Fibroblast of skin of scalp (primary cell): ENCODE data around the gene CENPX.
A peak's percentile ranks its signal among the peaks of the same experiment; 100 is the strongest.

Experiments used
- DNase-seq: peaks from one replicate; pipeline ENCODE4 v3.0.0-alpha.2; 2013

The CENPX gene

DNA sequence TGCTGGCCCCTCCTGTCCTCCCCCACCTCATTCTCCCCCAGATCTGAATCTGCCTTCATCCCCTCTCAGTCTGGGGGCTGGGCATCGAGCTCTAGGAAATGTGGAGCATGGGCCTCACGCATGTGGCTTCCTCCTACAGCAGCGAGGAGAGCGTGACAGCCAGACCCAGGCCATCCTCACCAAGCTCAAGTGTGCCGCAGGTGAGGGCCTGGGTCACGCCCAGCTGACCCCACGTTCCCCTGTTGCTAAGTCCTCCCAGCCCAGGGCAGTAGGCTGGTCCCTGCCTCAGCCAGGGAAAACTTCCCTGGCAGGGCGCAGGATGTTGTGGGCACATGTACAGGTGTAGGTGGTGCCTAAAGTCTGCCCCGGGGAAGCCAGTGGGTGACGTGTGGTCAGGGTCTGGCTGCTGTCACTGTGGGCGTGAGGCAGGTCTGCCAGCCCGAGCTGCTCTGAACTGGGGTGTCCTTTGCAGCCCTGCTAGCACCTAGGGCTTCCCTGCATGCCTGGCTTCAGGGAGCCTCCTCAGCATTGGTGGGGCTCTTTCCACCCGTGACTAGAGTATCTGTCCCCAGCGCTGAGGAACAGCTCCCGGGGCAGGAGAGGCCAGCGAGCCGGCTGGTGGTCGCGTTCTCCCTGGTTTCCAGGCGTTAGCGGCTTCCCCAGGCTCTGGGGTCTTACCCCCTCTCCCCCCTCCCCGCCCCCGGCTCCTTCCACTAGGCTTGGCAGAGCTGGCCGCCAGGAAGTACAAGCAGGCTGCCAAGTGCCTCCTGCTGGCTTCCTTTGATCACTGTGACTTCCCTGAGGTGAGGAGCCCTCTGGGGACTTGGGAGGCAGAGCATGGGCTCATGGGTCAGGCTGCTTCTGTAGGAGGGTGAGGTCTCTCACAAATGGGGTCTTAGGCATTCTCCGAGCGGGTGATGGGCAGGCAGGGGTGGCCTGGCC, 32.6 kb upstream of the CENPX start:
- no peak for DNase-seq

DNA sequence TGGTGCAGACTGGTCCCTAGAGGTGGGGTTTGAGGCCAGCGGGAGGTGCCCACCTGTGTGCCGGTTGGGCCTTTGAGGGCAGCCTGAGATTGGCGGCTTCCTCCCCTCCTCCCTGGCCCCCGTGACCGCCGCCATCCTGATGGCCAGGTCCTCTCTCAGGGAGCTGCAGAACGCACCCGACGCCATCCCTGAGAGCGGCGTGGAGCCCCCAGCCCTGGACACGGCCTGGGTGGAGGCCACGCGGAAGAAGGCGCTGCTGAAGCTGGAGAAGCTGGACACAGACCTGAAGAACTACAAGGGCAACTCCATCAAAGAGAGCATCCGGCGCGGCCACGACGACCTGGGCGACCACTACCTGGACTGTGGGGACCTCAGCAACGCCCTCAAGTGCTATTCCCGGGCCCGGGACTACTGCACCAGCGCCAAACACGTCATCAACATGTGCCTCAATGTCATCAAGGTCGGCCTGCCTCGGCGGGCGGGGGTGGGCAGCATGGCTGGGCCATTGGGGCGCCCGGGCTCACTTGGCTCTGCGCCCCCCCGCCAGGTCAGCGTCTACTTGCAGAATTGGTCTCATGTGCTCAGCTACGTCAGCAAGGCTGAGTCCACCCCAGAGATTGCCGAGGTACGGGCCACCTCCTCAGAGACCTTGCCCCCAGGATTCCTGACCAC, 31.8 kb upstream of the CENPX start:
- no peak for DNase-seq

DNA sequence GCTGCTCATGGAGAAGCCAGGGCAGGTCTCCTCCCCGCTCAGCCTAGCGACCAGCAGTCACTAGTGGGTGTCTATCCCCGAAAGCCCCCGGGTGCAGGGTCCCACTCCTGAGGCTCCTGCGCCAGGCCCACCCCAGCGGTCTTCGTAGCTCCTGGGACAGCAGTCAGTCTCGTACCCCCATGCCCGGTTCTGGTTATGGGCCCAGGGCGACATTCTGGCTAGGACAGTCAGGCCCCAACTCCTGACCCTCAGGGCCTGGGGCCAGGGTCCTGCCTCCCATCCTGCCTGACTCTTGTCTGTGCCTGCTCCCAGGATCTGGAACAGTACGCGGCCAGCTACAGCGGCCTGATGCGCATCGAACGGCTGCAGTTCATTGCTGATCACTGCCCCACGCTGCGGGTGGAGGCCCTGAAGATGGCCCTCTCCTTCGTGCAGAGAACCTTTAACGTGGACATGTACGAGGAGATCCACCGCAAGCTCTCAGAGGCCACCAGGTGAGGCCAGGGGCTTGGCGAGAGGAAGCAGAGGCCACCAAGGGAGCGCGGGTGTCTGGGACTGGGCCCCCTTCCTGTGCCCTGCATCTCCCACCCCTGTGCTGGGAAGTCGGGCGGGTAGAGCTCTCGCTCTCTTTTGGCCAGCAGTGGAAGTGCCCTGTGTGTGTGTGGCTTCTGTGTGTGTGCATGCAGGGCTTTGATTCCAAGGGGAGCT, 31.0 kb upstream of the CENPX start:
- DNase-seq = no peak

DNA sequence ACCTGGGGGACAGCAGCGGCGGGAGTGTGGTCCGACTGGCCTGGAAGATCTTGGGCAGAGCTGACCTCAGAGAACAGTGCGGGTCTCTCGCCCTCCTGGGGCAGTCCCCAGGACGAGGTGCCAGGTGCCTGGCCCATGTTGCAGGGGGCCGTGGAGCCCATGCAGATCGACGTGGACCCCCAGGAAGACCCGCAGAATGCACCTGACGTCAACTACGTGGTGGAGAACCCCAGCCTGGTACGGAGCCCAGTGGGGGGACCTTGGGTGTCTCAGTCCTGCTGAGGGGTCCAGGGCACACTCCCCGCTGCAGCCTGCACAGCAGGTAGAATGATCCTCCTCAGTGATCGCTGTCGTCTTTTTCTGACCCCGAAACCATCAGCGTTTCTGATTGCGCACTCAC, 30.5 kb upstream of the CENPX start:
- no peak for DNase-seq

DNA sequence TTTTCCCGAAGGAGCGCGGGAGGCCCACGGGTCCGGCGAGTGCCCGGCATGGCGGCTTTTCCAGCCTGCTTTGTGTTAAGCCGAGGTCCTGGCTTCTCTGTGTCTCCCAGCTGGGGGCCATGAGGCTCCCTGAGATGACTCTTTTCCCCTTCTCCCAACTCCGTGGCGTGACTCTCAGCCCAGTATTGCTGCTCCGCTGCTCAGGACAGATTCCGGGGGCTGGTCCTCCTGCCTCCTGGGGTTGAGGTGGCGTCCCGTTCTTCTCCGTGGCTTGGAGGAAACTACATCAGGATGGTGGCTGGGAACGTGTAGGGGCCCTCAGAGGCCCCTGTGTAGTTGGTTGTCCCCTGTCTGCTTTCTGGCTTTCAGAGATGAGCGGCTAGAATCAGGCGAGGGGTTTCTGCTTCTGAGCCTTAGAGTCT, 30.0 kb upstream of the CENPX start:
- no peak for DNase-seq

DNA sequence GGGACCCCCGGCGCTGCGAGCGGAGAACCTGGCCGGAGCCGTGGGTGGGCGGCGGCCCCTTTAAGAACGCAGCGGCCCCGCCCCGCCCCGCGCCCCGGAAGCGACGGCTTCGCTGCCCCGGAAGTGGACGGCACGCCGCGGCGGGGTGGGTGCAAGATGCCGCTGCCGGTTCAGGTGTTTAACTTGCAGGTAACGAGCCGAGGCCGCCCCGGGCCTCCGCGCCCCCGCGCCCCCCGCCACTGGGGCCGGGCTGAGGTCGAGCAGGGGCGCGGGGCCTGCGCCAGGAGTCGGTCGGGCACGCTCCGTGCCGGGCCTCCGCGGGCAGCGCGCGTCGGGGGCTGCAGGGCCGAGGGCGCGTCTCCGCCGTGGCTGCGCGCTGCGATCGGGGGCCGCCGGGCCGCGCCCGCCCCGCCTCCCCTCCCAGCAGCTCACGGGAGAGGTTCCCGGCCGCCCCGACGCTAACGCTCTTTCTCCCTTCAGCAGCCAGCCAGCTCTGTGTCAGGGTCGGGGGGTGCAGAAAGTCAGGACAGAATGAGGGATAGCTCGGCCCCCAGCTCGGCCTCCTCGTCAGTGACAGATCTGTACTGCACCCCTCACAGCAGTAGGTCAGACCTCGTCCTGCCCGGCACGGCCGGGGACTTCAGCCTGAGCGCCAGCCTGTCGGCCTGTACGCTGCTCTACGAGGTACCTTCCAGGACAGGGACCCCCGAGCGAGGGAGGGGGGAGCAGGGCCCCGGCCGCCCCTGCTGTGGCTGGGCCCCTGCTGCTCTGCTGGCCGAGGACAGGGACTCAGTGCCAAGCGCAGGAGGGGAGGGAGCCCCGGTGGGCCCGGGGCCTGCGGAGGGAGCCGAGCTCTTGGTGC, 29.3 kb upstream of the CENPX start, which contains the start of the genes GPS1 and RFNG:
GPS1 (plus strand) TSS at position 123 of the 862 bp plus-strand sequence; CDS start at position 157, 34 bp downstream.
RFNG (minus strand) TSS at position 36 of the 862 bp plus-strand sequence. CDS start 45 bp downstream, outside the sequence.
- peak; percentile 55 for DNase-seq

DNA sequence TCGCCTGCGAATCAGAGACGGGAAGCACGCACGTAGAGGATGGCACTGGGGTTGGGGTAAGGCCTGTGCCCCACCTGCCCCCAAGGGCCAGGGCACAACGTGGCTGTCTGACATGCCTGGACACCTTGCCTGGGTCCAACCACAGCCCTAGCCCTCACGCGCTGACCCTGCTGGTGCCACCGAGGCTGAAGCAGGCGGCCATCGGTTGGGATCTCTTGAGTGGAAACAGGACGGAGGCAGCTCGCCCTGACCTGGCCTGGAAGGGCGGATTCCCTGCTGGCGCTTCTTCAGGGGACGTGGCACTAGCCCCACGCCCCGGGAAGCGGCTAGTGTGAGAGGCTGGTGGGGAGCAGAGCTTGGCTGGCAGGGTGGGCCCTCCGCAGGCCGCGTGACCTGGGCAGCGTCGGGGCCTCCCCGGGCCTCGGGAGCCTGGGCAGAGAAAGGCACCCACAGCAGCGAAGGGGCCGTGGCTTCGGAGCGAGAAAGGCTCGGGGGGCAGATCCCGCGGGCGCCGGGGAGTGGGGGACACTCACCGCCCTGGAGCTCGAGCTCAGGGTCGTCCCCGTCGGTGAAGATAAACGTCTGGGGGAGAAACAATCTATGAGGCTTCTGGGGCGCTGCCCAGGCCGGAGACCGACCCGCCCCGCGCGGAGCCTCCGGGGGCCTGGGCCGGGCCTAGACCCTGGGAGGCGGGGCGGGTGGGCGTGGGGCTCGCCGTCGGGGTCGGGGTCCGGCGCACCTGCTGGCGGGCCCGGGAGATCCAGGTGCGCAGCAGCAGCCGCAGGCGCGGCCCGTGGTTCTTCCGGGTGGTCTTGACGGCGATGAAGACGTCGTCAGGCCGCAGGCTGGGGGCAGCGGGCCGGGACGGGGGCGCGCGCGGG, 28.3 kb upstream of the CENPX start:
- DNase-seq = no peak

DNA sequence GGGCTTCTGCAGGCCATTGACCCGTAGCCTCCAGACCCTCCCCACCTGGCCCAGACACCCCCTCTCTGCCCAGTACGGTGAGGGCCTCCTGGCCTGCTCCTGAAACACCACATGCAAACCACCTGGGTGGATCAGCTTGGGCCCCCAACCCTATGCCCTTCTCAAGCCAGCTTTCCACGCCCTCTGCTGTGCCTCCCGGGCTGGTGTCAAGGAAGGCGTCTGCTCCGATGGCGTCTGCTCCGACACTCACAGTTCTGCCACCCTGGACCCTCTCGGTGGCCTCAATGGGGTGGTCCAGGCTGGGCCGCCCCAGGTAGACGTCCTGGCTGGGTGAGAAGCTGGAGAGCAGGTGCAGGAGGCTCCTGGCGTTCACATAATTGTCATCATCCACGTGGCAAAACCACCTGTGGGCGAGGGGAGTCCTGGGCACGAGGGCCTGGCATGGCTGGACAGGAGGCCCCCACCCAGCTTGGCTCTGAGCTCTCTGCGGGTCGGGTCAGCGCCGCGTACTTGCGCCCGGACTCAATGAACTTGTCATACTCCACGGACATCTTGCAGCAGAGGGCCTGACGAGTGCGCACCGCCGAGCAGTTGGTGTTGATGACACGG, 27.6 kb upstream of the CENPX start:
- DNase-seq = no peak

DNA sequence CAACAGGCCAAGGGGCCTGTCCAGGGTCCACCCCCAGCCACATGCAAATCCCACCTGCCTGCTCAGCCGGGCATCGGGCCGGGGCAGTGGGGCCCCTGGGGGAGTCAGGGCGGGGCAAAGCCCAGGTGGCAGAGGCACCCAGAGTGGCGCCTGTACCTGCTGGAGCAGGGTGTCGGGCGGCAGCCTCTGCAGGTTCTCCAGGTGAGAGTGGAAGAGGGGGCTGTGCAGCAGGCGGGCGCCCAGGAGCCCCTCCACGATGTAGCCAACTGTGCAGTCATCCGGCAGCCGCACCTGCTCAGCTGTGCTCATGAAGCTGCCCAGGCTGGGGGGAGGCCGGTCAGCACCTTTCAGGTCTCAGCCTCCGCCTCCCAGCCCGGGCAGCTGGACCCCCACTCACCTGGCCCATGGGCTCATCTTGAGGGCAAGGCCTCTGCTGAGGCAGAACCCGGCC, 26.9 kb upstream of the CENPX start:
- DNase-seq = no peak

DNA sequence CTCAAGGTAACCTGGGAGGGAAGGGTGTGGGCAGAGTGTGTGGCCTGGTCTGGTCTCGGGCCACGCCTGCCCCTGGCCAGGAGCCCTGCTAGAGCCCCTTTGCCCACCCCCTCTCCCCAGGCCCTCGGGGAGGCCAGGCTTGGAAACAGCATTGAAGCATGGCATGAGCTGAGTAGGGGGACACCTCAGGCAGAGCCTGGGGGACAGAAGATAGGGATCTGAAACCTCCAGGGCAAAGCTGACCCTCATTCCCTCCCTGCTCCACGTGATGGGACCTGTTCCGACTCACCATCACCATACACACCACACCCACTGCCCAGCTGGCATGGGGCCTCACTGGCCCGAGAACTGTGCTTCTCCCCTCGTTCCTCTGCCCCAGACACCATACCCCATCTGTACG, 26.4 kb upstream of the CENPX start:
- DNase-seq = no peak

DNA sequence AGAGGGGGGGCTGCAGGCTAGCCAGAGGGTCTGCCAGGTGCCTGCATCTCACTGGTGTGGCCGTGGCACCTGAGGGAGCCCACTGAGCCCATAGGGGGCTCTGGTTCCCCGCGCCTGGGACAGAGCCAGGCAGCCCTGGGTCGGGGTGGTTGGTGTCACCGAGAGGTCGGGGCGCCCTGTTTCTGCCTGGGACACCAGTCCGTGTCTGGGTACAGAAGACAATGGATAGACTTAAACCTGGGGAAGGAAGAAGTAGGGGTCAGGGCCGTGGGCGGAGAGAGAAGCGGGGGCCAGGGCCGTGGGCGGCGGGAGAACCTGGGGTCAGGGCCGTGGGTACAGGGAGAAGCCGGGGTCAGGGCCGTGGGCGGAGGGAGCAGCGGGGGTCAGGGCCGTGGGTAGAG, 25.9 kb upstream of the CENPX start:
- no peak for DNase-seq

DNA sequence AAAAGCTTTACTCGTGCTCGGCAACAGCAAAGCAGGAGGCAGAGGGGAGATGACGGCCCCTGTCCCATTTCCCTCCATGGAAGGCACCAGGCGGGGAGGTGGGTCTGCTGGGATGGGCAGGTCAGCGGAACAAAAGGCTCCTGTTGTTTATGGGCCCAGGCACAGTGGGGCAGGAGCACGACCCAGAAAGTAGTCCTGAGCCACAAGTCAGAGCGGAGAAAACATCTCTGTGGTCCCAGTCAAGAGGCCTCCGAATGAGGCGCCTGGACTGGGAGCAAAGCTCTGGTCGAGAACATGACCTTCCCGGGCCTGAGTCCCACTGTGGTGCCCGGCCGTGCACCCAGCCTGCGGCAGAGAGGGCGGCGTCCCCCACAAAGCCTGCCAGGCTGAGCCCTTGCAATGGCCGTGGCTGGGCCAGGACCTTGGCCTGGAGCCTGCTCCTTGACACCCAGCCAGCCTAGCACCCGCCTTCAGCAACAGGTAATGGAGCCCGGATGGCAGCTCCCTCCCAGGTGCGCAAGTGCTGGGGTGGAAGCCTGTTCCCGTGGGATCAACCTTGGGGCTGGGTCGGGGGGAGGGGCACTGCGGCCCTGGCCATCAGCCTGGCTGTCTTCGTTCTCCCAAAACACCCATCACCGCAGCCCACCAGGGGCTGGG, 25.4 kb upstream of the CENPX start:
- DNase-seq = no peak

DNA sequence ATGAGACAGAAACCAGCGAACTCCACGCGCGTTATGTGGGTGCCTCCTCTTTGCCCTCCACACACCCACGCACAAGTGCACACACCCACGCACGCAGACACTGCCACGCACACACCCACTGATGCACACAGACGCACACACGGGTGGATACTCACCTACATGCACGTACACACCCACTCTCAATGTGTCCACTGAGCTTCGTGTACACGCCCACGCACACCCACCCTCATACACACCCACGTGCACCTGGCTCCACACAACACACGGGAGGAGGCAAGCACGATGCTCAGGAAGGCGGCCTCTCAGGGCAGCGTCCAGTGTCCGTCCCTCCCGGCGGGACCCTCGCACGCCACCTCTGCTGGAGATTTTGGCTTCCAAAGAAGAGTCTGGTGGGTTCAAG, 24.7 kb upstream of the CENPX start:
- no peak for DNase-seq

DNA sequence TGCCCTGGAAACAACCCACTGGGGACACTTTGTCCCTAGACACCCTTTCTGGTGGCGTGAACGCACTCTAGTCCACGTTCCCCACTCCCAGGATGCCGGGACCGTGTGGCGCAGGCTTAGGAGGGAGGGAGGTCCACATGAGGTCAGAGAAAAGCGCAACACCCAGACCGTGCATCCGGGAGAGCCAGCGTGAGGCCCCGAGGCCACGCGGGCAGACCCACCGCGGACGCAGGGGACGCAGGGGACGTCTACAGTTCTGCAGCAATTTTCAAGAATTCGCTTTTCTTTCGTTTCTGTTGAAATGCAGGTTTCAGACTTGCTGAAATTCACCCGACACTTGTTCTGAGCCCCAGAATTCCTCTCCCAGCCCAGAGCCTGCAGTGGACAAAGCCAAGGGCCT, 24.2 kb upstream of the CENPX start:
- no peak for DNase-seq

DNA sequence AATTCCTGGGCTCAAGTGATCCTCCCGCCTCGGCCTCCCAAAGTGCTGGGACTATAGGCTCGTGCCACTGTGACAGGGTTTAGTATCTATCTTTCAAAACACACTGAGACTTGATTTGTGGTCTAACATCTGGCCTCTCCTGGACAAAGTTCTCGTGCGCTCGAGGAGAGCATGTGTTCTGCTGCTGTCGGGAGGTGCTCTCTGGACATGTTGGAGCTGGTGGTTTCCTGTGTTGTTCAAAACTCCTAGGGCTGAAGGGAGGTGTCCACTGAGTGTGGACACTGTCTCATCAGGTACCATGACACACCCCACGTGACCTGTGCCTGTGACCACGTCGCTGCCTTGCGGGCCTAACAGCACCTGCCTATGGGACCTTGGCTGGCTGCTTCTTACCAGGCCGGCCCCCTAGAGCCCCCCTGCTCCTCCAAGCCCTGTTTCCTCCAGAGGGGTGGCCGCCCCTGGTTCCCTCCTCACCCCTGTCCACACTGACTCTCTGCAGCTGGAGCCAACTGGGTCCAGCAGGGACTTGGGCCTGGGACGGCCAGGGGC, 23.3 kb upstream of the CENPX start:
- DNase-seq = no peak

DNA sequence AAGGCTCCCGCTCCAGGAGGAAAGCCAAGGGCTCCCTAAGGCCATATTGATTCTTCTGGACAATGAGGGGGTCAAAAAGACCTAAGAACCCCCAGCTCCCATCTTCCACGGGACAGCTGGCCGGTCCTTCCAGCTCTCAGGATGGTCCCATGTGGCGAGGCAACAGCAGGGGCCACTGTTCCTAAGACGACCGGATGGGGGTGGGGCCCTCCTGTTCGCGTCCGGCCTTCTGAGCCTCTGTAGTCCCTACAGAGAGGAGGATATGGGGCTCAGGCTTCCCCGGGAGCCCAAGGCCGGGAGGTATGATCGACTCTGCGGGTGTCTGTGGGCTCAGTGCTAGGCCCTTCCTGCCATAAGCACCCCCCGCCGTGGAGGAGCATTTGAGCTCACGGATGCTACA, 20.8 kb upstream of the CENPX start:
- no peak for DNase-seq

DNA sequence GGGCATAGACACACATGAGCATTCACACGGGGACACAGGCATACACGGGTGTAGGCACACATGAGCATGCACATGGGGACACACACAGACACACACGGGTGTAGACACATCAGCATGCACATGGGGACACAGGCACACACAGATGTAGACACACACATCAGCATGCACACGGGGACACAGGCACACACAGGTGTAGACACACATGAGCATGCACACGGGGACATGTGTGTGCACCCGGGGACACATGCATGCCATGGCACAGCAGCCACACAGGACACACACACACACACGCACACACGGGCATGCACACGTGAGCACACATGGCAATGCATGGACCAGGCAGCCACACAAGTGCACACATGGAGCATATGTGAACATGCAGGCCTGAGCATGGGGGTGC, 20.0 kb upstream of the CENPX start:
- no peak for DNase-seq

DNA sequence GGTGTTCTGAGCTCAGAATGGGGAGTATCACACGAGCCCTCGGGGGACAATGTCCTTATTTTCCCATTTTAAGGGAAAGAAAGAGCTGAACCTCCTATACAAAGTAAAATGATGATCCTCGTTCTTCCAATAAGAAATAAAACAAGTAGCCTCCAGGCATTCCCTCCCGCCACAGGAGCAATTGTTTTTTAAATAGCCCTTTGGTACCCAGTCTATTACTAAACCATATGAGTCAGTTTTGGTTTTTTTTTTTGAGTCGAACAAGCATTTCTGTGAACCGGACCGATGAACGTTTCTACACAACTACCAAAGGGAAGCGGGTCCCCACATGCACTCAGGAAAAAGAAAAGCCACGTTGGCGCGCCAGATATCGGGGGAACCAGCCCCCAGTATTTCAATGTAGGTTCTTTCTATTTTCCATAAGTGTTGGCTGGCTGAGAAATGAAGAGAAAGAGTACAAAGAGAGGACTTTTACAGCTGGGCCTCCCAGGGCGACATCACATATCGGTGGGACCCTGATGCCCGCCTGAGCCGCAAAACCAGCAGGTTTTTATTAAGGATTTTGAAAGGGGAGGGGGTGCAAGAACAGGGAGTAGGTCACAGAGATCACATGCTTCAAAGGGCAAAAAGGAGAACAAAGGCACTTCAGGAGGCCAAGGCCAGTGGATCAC, 18.6 kb upstream of the CENPX start:
- DNase-seq = no peak

DNA sequence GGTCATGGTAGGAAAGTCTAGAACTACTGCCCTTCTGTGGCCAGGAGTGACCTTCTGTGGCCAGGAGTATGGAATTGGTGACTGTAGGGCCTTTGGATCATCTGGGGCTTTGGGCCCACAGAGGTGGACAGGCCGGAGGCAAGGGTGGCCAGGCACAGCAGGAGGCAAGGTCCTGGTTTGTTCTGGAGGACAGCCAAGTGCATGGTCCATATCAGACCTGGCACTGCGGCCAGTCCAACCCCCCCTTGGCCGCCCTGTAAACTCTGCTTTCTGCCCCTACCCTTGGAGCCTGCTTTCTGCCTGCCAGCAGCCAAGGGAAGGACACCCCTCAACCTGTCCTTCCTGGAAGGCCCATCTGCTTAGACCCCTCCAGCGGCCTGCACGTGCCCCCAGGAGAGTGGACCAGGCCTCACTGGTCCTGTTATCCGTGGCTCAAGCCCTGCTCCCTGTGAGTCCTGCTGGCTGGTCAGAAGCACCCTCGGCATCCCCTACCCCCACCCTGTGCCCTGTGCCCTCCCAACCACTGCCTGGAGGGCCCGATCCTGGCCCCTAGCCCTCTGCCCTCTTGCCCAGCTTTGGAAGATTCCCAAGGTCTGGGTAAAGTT, 17.1 kb upstream of the CENPX start:
- no peak for DNase-seq
